HPDE6-E6E7 (cell line): ENCODE results near the gene FLRT1.
"Not testable (repeated sequence)": the region's sequence is repeated elsewhere in the genome, so short reads cannot be mapped to it uniquely, and the experiment has no call there.

Source experiments
- DNase-seq: peaks from one replicate; pipeline ENCODE4 v3.0.0; 2011; ENCODE audit warnings: missing footprints; ENCODE audit errors: extremely low spot score

Gene FLRT1

GRCh38 chr11:64045700-64046099 is 10.0 kb downstream of the FLRT1 start:
- DNase-seq: no peak

GRCh38 chr11:64047373-64047772 is 11.6 kb downstream of the FLRT1 start:
- not testable (repeated sequence) for DNase-seq

- no peak for DNase-seq
Measured at GRCh38 chr11:64048042-64048854, 12.5 kb downstream of the FLRT1 start.

GRCh38 chr11:64049509-64049908 is 13.8 kb downstream of the FLRT1 start:
- DNase-seq: no peak

- DNase-seq: no peak
Measured at GRCh38 chr11:64051297-64051696, 15.6 kb downstream of the FLRT1 start.

GRCh38 chr11:64052436-64052835 is 16.7 kb downstream of the FLRT1 start:
- no peak for DNase-seq

- DNase-seq: no peak
Measured at GRCh38 chr11:64052938-64053622, 17.3 kb downstream of the FLRT1 start.

- no peak for DNase-seq
Measured at GRCh38 chr11:64053699-64054098, 18.0 kb downstream of the FLRT1 start.

- DNase-seq: no peak
Measured at GRCh38 chr11:64055077-64055476, 19.3 kb downstream of the FLRT1 start.

GRCh38 chr11:64056213-64056785 is 20.6 kb downstream of the FLRT1 start:
- no peak for DNase-seq

GRCh38 chr11:64056861-64057260 is 21.1 kb downstream of the FLRT1 start:
- DNase-seq: no peak

GRCh38 chr11:64057890-64058289 is 22.2 kb downstream of the FLRT1 start:
- no peak for DNase-seq

GRCh38 chr11:64058494-64058893 is 22.8 kb downstream of the FLRT1 start:
- DNase-seq: no peak

- no peak for DNase-seq
Measured at GRCh38 chr11:64059339-64060140, 23.8 kb downstream of the FLRT1 start.

- no peak for DNase-seq
Measured at GRCh38 chr11:64060263-64060860, 24.6 kb downstream of the FLRT1 start.

- peak; percentile 25 for DNase-seq
Measured at GRCh38 chr11:64060861-64061444, 25.2 kb downstream of the FLRT1 start.

GRCh38 chr11:64062185-64063039 is 26.7 kb downstream of the FLRT1 start:
- no peak for DNase-seq

- DNase-seq: no peak
Measured at GRCh38 chr11:64063777-64064176, 28.0 kb downstream of the FLRT1 start.

- no peak for DNase-seq
Measured at GRCh38 chr11:64064374-64065140, 28.8 kb downstream of the FLRT1 start.

GRCh38 chr11:64065141-64065465 is 29.4 kb downstream of the FLRT1 start:
- no peak for DNase-seq
